Esophagus squamous epithelium (tissue), 4 donors: Measurements from ENCODE around the gene SCARF1.

Source experiments
- CTCF ChIP-seq, 6 experiments: fragments of 450-650 bp in 4 of 6; fragments of 200-600 bp in 2 of 6; sonication (generic) in 2 of 6; IDR thresholded peaks; one replicate each; pipeline ENCODE4 v1.5.1; 2016 to 2019; ENCODE audit warnings: antibody characterized with exemption in 6 of 6, mild to moderate bottlenecking in 4 of 6, moderate library complexity in 4 of 6
- POLR2A ChIP-seq, 4 donors: fragments of 450-650 bp; IDR thresholded peaks; one replicate each; pipeline ENCODE4 v1.6.1; 2017; ENCODE audit warnings: antibody characterized with exemption in 4 of 4, mild to moderate bottlenecking in 4 of 4, moderate library complexity in 3 of 4

- TF ChIP-seq CTCF (IDR thresholded peaks at IDR 0.05) (no peak), POLR2A (IDR thresholded peaks at IDR 0.05) (no peak)
These were observed 5.9 kb downstream of the SCARF1 start for GRCh38 chr17:1639549-1640180.
